Neural cell (in vitro differentiated cells): ENCODE data around the gene SFXN4.

Experiments used
- EZH2 ChIP-seq: fragments of 200-600, 300-800 bp; shearing (Covaris generic), sonication (generic); IDR thresholded peaks from 2 replicates; pipeline ENCODE4 v1.6.1; 2014; ENCODE audit warnings: antibody characterized with exemption, low read length, borderline replicate concordance, mild to moderate bottlenecking; ENCODE audit not compliant: insufficient read depth, poor library complexity, severe bottlenecking
- POLR2AphosphoS5 ChIP-seq: IDR thresholded peaks from 2 replicates; pipeline ENCODE4 v1.6.1; 2012
- RAD21 ChIP-seq: fragments of 450-650 bp; conservative IDR thresholded peaks from 2 replicates; pipeline ENCODE4 v1.6.1; 2014; ENCODE audit warnings: antibody characterized with exemption, mild to moderate bottlenecking, moderate library complexity
- SMC3 ChIP-seq: fragments of 450-650 bp; conservative IDR thresholded peaks from 2 replicates; pipeline ENCODE4 v1.6.1; 2014; ENCODE audit warnings: antibody characterized with exemption, mild to moderate bottlenecking, moderate library complexity; ENCODE audit not compliant: poor library complexity
- TAF1 ChIP-seq: IDR thresholded peaks from 2 replicates; pipeline ENCODE4 v1.6.1; 2012; ENCODE audit warnings: low read depth
- TF ChIP-seq, protein P1 (sequence below): fragments of 450-650 bp; IDR thresholded peaks from 2 replicates; pipeline ENCODE4 v1.5.1; 2014; ENCODE audit warnings: antibody characterized with exemption, mild to moderate bottlenecking, moderate library complexity; ENCODE audit not compliant: poor library complexity, severe bottlenecking
- TF ChIP-seq, protein P2 (sequence below): IDR thresholded peaks from 2 replicates; pipeline ENCODE4 v1.6.1; 2012; ENCODE audit warnings: borderline replicate concordance

DNA sequence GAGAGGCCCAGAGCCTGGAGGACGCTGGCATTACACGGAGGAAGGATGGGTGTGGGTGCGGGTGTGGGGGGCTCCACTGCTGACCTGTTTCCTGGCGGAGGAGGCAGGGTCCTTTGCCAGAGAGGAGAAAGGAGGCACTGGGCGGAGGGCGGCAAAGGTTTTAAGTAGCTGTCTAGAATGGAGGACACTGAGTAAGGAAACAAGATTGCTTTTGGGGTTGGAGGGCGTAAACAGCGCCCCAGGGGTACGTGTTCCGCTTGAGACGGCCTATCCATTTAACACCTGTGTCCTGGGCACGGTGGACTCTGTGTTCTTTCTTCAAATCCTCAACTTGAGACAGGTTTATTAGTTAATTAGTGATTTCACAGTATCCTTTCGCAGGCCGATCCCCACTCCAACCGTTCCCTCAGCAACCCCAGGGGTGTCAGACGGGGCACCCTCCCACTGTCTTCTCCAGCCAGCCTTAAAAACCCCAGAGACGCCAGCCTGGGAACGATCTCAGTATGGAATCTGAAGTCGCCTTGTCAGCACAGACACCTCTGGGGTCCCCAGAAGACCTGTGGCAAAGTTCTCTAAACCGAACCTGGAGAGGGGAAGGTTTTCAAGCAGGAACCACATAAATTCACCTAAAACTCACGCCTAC lies 24.8 kb downstream of the SFXN4 start:
- TF ChIP-seq, protein P1, sequence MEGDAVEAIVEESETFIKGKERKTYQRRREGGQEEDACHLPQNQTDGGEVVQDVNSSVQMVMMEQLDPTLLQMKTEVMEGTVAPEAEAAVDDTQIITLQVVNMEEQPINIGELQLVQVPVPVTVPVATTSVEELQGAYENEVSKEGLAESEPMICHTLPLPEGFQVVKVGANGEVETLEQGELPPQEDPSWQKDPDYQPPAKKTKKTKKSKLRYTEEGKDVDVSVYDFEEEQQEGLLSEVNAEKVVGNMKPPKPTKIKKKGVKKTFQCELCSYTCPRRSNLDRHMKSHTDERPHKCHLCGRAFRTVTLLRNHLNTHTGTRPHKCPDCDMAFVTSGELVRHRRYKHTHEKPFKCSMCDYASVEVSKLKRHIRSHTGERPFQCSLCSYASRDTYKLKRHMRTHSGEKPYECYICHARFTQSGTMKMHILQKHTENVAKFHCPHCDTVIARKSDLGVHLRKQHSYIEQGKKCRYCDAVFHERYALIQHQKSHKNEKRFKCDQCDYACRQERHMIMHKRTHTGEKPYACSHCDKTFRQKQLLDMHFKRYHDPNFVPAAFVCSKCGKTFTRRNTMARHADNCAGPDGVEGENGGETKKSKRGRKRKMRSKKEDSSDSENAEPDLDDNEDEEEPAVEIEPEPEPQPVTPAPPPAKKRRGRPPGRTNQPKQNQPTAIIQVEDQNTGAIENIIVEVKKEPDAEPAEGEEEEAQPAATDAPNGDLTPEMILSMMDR: no peak
- TF ChIP-seq TAF1 (no peak), RAD21 (no peak), SMC3 (no peak), EZH2 (no peak), POLR2AphosphoS5 (no peak)
- TF ChIP-seq, protein P2, sequence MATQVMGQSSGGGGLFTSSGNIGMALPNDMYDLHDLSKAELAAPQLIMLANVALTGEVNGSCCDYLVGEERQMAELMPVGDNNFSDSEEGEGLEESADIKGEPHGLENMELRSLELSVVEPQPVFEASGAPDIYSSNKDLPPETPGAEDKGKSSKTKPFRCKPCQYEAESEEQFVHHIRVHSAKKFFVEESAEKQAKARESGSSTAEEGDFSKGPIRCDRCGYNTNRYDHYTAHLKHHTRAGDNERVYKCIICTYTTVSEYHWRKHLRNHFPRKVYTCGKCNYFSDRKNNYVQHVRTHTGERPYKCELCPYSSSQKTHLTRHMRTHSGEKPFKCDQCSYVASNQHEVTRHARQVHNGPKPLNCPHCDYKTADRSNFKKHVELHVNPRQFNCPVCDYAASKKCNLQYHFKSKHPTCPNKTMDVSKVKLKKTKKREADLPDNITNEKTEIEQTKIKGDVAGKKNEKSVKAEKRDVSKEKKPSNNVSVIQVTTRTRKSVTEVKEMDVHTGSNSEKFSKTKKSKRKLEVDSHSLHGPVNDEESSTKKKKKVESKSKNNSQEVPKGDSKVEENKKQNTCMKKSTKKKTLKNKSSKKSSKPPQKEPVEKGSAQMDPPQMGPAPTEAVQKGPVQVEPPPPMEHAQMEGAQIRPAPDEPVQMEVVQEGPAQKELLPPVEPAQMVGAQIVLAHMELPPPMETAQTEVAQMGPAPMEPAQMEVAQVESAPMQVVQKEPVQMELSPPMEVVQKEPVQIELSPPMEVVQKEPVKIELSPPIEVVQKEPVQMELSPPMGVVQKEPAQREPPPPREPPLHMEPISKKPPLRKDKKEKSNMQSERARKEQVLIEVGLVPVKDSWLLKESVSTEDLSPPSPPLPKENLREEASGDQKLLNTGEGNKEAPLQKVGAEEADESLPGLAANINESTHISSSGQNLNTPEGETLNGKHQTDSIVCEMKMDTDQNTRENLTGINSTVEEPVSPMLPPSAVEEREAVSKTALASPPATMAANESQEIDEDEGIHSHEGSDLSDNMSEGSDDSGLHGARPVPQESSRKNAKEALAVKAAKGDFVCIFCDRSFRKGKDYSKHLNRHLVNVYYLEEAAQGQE: no peak
